Measurements from ENCODE around the gene LMAN2. TPM values are rescaled to one million over a fixed set of nuclear protein-coding genes. Genes with fewer than 3 reads are reported as not detected.
"Not testable (repeated sequence)": the region's sequence is repeated elsewhere in the genome, so short reads cannot be mapped to it uniquely, and the experiment has no call there.

LMAN2 gene
- total RNA-seq, 1 donor from 2014 or later: 60.0 TPM

- no peak for TF ChIP-seq CTCF (IDR thresholded peaks at IDR 0.05; ENCODE audit: borderline replicate concordance)
- intact Hi-C loops (cut with micrococcal nuclease): no loop called here
- peaks cover 47% of the 10 kb centered on the region for H3K4me1 ChIP-seq
- no peak overlapping the region for H3K27ac ChIP-seq (replicated peaks)
- H3K9me3 ChIP-seq (replicated peaks): no peaks in the 10 kb centered on the region
- no peaks in the 10 kb centered on the region for H3K36me3 ChIP-seq
- DNase-seq: no peak
- H3K4me3 ChIP-seq: no peak overlapping the region
- peaks cover 11% of the 10 kb centered on the region for H3K27me3 ChIP-seq (ENCODE audit: low read depth)
Measured at GRCh38 chr5:177361418-177362291, 10.2 kb upstream of the LMAN2 start.

GRCh38 chr5:177360740-177361139, 9.3 kb upstream of the LMAN2 start:
- Histone ChIP-seq H3K27me3 (ENCODE audit: low read depth) (peaks cover 11% of the 10 kb centered on the region), H3K4me1 (peaks cover 39% of the 10 kb centered on the region)
- H3K27ac ChIP-seq (replicated peaks); H3K9me3 ChIP-seq (replicated peaks); intact Hi-C loops (cut with micrococcal nuclease); H3K36me3 ChIP-seq; DNase-seq; H3K4me3 ChIP-seq: not testable (repeated sequence)

- H3K36me3 ChIP-seq: no peaks in the 10 kb centered on the region
- no peaks in the 10 kb centered on the region for H3K9me3 ChIP-seq (replicated peaks)
- H3K4me1 ChIP-seq: peaks cover 39% of the 10 kb centered on the region
- intact Hi-C loops (cut with micrococcal nuclease): no loop called here
- H3K27me3 ChIP-seq (ENCODE audit: low read depth): peaks cover 11% of the 10 kb centered on the region
- DNase-seq: no peak
- no peak overlapping the region for H3K27ac ChIP-seq (replicated peaks)
- TF ChIP-seq CTCF (IDR thresholded peaks at IDR 0.05; ENCODE audit: borderline replicate concordance): no peak
- no peak overlapping the region for H3K4me3 ChIP-seq
Measured at GRCh38 chr5:177359860-177360259, 8.4 kb upstream of the LMAN2 start.

- TF ChIP-seq CTCF (IDR thresholded peaks at IDR 0.05; ENCODE audit: borderline replicate concordance): no peak
- no peaks in the 10 kb centered on the region for H3K9me3 ChIP-seq (replicated peaks)
- intact Hi-C loops (cut with micrococcal nuclease): no loop called here
- no peak for DNase-seq
- H3K4me1 ChIP-seq: peaks cover 39% of the 10 kb centered on the region
- no peaks in the 10 kb centered on the region for H3K36me3 ChIP-seq
- no peak overlapping the region for H3K27ac ChIP-seq (replicated peaks)
- H3K27me3 ChIP-seq (ENCODE audit: low read depth): peaks cover 11% of the 10 kb centered on the region
- no peak overlapping the region for H3K4me3 ChIP-seq
Measured at GRCh38 chr5:177359451-177359851, 8.0 kb upstream of the LMAN2 start.

- DNase-seq: no peak
- H3K27ac ChIP-seq (replicated peaks): no peak overlapping the region
- intact Hi-C loops (cut with micrococcal nuclease): no loop called here
Measured at GRCh38 chr5:177358370-177358819, 6.9 kb upstream of the LMAN2 start.

More at GRCh38 chr5:177358370-177358819, 6.9 kb upstream of the LMAN2 start:
- Histone ChIP-seq H3K4me3 (peak overlapping the region; percentile 45), H3K36me3 (no peaks in the 10 kb centered on the region), H3K9me3 (replicated peaks) (no peaks in the 10 kb centered on the region), H3K27me3 (ENCODE audit: low read depth) (peaks cover 11% of the 10 kb centered on the region), H3K4me1 (peaks cover 34% of the 10 kb centered on the region)
- no peak for TF ChIP-seq CTCF (IDR thresholded peaks at IDR 0.05; ENCODE audit: borderline replicate concordance)

Data from left ventricle myocardium inferior (tissue), 1 donor.